GM19395 (cell line): ENCODE data around the gene ATP5F1C.
A peak's percentile ranks its signal among the peaks of the same experiment; 100 is the strongest.
"Not testable (repeated sequence)": the region's sequence is repeated elsewhere in the genome, so short reads cannot be mapped to it uniquely, and the experiment has no call there.

Experiments
- ATAC-seq: cut with Tn5 transposase; IDR thresholded peaks from one replicate; pipeline ENCODE4 v1.9.1; 2021; ENCODE audit warnings: mild to moderate bottlenecking, moderate library complexity; ENCODE audit not compliant: unreplicated experiment

Gene ATP5F1C

GRCh38 chr10:7792541-7792940 is 4.6 kb downstream of the ATP5F1C start:
- ATAC-seq = no peak

- ATAC-seq = no peak
Measured at GRCh38 chr10:7794251-7795026, 6.5 kb downstream of the ATP5F1C start.

- ATAC-seq = no peak
Measured at GRCh38 chr10:7795605-7796004, 7.6 kb downstream of the ATP5F1C start.

DNA sequence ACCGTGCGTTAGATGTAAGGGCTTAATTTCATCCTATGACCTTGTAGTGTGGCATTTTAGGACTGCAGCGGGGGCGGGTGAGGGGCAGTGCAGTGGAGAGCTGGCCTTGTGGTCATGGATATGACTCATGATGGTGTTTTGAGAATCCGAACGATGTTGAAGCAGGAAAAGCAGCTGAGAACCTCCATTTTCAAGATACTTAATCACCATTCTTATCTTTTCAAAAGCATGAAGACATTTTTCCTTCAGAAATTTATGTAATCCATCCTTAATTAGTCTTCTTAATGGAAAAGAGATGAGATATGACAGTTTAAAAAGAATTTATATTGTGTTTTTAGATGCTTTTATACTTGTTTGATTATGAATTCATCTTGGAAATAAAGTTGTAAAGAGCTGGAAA is 9.6 kb downstream of the ATP5F1C start:
- no peak for ATAC-seq

- no peak for ATAC-seq
Measured at GRCh38 chr10:7802606-7803005, 14.6 kb downstream of the ATP5F1C start.

DNA sequence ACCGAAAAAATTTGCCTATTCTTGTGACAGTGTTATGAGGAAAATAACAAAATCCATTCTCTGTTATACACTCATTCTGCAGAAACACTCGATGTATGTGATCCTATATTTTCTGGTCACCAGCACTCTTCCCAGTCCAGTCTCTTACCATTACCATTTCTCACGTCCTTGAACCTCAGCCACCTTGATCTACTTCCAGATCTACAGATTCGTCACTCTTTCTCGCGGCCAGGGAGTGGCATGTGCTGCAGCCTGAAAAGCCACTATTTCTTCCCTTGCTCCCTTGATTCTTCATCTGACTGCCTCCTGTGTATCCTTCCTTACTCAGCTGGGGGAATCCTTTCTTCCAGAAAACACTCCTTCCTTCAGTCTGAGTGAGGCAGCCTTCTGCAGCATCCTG is 16.2 kb downstream of the ATP5F1C start:
- no peak for ATAC-seq

GRCh38 chr10:7804741-7805140 is 16.8 kb downstream of the ATP5F1C start:
- no peak for ATAC-seq

- ATAC-seq = no peak
Measured at GRCh38 chr10:7808686-7809267, 20.8 kb downstream of the ATP5F1C start.

DNA sequence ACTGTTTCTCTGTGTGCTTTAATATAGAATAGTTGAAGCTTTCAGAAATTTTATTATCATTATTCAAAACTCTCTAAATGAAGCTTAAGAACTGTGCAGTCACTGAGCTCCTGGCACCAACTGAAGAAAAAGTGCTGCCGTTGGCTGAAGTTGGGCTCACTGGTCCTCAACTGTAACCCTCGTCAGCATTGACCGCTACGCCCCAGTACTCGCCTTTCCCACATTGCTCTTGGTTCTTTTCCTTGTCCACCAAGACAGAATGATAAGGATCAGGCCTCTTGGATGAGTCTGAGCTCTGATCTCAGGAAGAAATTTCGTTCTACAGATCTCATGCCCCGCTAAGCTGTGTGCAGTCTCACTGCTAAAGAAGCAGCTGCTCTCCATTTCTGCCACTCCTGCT is 22.5 kb downstream of the ATP5F1C start:
- no peak for ATAC-seq

- no peak for ATAC-seq
Measured at GRCh38 chr10:7811000-7811399, 23.0 kb downstream of the ATP5F1C start.

DNA sequence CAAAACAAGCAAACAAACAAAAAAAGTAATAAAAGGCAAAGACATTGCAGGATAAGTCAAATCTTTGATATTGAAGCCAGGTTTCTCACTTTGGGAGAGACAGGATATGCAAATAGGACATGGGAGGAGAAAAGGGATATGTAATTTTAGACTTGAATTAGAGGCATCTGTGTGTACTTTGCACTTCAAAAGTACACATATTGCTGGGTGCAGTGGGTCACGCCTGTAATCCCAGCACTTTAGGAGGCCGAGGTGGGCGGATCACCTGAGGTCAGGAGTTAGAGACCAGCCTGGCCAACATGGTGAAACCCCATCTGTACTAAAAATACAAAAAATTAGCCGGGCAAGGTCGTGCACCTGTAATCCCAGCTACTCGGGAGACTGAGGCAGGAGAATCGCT is 23.8 kb downstream of the ATP5F1C start:
- not testable (repeated sequence) for ATAC-seq

DNA sequence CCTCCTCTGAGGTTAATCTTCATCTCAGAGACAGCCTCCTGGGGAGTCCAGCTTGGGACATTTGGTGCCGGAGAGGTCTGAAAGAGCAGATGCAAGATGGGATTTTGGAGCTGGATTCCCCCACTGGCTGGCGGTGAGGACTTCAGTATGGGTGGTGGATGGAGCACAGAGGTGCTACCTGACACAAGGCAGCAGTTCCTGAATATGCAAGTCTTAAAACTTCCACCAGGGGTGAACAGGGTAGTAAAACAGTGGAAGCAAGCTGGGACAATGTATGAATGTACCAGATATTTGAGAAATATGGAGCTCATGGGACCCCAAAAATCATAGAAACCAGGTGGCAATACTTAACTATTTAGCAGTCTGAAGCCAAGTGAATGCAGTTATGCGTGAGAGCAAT is 25.5 kb downstream of the ATP5F1C start:
- no peak for ATAC-seq

- no peak for ATAC-seq
Measured at GRCh38 chr10:7817576-7817975, 29.6 kb downstream of the ATP5F1C start.

DNA sequence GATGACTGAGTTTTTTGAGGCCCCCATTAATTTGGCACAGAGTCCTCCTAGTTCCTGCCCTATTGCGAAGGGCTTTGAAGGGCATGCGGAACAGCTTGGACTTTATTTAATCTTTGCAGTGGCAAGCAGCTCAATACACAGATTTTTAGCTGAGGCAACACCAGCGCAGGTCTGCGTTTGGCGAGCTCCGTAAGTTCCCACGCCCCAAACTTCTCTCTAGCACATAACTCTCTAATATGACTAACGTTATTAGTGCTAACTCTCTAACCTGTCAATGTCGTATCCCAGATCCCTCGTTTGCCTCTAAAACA is 30.0 kb downstream of the ATP5F1C start:
- peak; percentile 38 for ATAC-seq

GRCh38 chr10:7818295-7819120 is 30.5 kb downstream of the ATP5F1C start, which contains the start of gene TAF3:
Gene TAF3, plus strand, starts transcription at chr10:7818505. Its CDS starts 205 bp downstream, at chr10:7818710.
- peak; percentile 84 for ATAC-seq

GRCh38 chr10:7819121-7819460 is 31.1 kb downstream of the ATP5F1C start:
- peak; percentile 60 for ATAC-seq

- no peak for ATAC-seq
Measured at GRCh38 chr10:7824251-7824650, 36.3 kb downstream of the ATP5F1C start.

GRCh38 chr10:7826971-7827370 is 39.0 kb downstream of the ATP5F1C start:
- ATAC-seq = no peak

GRCh38 chr10:7829289-7829834 is 41.4 kb downstream of the ATP5F1C start:
- ATAC-seq = no peak

DNA sequence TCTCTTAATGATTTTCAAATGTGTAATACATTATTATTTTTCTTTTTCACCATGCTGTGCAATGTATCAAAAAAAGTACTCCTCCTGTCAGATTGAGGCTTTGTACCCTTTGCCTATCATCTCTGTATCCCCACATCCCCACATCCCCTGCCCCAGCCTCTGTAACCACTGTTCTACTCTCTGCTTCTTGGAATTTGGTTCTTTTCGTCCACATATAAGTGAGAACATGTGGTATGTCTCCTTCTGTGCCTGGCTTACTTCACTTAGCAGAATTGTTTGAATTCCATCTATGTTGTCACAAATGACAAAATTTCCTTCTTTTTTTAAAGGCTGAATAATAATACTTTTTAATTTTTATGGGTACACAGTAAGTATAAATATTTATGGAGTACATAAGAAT is 44.1 kb downstream of the ATP5F1C start:
- ATAC-seq = no peak

- ATAC-seq = no peak
Measured at GRCh38 chr10:7833210-7833609, 45.2 kb downstream of the ATP5F1C start.

GRCh38 chr10:7834262-7834661 is 46.3 kb downstream of the ATP5F1C start:
- ATAC-seq = no peak
